GM18499 (cell line): ENCODE data around the gene CLIP1.
"Not testable (repeated sequence)": the region's sequence is repeated elsewhere in the genome, so short reads cannot be mapped to it uniquely, and the experiment has no call there.

Experiments
- ATAC-seq: cut with Tn5 transposase; IDR thresholded peaks from one replicate; pipeline ENCODE4 v1.9.1; 2021; ENCODE audit warnings: moderate number of reproducible peaks; ENCODE audit not compliant: insufficient read depth, unreplicated experiment

Gene CLIP1

DNA sequence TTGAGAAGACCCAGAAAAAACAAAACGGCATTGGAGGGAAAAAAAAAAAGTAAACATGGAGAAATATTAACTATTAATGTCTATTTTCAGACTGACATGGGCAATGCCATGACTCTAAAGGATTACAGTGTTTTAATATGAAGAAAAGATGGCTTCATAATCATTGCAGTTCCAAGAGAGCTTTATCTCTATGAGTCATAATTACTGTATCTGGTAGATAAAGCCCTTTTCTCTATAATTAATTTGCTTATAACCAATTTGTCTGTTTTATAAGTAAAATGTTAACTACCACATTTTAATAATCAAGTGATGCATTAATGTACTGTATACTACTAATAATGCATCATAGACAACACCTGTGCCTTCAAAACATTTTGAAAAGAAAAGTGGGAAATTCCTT, 59.7 kb downstream of the CLIP1 start:
- no peak for ATAC-seq

DNA sequence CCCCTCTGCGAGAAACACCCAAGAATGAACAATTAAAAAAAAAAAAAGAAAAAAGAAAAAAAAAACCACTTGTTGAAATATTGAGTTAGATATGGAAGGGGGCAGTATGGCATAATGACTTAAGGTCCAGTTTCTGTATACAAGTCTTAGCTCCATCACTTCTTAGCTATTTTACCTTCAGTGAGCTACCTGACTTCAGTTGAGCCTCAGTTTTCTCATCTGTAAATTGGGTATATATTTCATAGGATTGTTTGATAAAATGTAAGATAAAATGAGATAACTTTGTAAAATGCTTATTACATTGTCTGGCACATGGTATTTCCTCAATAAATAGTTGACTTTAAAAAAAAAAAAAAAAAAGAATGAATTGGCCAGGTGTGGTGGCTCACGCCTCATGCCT, 64.1 kb downstream of the CLIP1 start:
- not testable (repeated sequence) for ATAC-seq

DNA sequence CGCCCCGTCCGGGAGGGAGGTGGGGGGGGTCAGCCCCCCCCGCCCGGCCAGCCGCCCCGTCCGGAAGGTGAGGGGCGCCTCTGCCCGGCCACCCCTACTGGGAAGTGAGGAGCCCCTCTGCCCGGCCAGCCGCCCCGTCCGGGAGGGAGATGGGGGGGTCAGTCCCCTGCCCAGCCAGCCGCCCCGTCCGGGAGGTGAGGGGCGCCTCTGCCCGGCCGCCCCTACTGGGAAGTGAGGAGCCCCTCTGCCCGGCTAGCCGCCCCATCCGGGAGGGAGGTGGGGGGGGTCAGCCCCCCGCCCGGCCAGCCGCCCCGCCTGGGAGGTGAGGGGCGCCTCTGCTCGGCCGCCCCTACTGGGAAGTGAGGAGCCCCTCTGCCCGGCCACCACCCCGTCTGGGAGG, 64.9 kb downstream of the CLIP1 start:
- not testable (repeated sequence) for ATAC-seq

DNA sequence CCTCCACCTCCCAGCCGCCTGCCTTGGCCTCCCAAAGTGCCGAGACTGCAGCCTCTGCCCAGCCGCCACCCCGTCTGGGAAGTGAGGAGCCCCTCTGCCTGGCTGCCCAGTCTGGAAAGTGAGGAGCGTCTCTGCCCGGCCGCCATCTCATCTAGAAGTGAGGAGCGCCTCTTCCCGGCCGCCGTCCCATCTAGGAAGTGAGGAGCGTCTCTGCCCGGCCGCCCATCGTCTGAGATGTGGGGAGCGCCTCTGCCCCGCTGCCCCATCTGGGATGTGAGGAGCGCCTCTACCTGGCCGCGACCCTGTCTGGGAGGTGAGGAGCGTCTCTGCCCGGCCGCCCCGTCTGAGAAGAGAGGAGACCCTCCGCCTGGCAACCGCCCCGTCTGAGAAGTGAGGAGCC, 65.5 kb downstream of the CLIP1 start:
- not testable (repeated sequence) for ATAC-seq

DNA sequence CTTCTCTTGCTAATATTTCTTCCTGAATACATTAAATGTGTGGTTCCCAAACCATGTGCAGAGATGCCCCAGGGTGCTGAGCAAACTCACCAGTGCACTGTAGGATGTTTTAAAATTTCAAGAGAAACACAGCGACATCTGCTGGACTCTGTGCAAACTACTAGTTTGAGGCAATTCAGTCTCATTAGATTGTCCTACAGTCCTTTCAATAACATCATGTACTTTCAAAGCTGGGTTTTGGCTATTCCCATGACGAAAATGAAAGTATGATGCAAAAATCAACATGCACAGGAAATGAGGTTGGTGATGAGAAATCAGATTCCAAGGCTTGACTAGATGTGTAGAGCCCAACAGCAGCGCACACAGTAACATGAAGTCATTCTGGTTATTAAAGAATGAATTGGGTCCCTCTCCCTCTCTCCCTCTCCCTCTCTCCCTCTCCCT, 66.3 kb downstream of the CLIP1 start:
- ATAC-seq = no peak

DNA sequence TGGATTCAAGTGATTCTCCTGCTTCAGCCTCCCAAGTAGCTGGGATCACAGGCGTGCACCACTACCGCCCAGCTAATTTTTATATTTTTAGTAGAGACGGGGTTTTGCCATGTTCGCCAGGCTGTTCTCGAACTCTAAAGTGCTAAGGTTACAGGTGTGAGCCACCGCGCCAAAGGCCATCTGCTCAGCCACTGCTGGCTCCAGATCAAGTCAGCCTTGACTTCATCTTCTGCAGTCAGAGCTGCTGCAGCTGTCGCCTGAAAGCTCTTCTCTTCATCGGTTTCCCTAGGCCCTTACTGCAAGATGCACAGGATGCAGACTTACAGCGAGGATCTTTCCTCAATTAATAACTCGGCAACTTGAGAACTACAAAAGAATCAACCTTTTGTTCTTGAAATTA, 66.8 kb downstream of the CLIP1 start:
- ATAC-seq = no peak

DNA sequence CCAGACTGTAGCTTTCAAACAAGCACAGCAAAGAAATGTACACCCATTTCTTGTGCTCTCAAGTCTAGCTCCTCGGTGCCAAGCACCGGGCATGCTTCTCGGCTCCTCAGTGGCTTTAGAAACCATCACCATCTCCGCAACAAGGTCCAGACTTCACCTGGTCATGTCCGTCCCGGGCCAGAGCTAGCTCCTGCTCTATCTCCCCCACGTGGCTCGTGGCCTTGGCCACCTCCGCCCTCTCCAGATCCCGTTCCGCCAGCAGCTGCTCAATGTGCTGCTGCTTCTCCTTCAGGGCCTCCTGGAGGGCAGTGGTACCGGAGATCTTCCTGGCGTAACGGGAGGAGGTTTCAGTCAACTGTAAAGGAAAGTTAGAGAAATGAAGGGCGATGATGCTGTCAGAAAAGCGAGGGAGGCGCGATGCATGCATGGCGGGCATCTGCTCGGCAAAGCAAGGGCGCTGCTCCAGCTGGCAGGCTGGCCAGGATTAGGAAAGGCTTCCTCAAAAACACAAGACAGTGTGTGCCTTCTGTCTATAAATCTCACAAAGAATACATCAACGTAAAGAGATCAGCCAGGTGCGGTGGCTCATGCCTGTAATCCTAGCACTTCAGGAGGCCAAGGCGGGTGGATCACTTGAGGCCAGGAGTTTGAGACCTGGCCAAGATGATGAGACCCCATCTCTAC, 67.4 kb downstream of the CLIP1 start:
- ATAC-seq = no peak

DNA sequence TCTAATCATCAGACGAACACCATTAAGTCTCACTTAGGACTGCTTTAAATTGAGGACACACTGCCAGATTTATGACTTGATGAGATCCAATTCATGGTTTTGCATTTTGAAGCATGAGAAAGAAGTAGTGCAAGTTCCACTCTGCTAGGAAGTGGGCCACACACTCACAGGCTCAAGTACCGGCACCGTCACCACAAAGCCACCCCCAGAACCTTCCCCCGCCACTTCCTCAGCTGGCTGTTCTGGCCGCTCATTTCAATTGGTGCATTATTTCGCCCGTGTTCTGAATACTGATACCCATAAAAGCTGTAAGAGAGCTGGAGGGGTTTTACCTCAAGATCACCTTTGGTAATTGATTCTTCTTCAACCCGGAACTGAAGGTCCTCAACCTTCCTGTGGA, 70.1 kb downstream of the CLIP1 start:
- ATAC-seq = no peak

DNA sequence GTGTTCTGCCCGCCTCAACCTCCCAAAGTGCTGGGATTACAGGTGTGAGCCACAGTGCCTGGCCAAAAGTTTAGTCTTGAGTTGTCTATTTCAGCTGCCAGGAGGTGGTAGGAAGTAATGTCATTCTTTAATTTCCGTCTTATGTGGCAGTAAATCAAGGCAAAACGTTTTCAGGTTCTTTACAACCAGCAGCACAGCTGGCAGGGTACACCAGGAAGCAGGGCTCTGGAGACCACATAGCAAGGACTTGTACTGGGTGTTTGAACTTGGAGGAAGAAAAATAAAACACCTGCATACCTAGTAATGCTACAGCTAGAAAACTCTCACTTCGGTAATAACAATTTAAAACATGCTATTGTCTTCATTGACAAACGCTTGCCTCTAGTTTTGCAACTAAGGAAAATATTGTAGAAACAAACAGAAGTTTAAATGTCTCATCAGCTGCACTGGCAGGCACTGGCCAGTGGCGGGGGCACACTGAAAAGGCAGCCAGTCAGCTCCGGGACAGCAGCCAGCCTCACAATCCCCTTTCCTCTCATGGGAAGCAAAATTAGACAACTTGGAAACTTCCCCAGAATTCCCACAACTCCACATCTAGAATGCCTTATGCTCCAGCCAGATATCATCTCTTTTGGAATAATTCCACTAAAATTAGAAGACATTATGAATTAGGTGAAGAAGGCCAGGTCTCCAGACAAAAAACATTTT, 72.2 kb downstream of the CLIP1 start:
- ATAC-seq = no peak

DNA sequence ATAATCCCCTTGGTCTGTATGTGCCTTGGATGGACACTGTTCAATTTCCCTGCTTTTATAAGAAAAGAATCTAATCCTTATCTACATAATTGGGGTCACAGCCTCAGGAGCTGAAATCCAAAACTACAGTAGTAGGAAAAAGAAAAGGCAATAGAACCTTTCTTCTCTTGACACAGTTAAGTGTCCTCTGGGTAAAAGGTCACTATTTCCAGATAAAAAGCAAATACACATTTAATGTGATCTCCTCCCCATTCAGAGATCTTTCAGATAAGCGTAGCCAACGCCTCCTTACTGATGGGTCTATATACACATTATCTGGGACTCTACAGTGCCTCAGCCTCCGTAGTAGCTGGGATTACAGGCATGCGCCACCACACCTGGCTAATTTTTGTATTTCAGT, 73.4 kb downstream of the CLIP1 start:
- no peak for ATAC-seq

DNA sequence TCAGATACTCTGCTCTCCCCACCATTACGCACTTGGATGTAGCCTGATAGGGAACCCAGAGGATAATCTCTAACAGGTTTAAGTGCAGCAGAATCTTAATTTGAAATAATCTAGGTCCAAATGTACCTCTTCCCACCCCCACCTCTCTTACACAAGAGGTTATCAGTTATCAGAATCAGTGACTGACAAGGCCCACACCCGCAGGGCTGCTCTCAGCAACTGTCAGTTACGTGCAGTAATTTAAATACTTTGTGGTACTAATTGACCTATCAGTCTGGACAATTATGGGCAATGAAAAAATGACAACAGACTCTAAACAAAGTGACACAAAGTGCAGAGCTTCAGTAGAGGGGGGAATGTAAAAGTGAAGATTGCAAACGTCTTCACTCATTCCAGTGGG, 74.0 kb downstream of the CLIP1 start:
- ATAC-seq = no peak

DNA sequence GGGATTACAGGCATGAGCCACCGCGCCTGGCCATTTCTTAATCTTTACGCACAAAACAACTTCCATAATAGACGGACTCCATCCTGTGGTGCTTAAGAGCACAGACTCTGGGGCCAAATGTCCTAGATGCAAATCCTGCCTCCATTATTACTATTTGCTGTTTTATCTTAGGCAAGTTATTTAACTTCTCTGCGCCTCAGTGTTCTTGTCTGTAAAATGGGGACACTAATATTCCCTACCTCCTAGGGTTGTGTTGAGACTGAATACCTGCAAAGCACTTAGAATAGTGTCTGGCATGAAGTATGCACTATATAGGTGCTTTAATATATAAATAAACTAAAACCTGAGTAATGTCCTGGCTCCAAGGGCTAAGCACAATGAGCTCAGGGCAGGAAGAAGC, 76.4 kb downstream of the CLIP1 start:
- no peak for ATAC-seq

DNA sequence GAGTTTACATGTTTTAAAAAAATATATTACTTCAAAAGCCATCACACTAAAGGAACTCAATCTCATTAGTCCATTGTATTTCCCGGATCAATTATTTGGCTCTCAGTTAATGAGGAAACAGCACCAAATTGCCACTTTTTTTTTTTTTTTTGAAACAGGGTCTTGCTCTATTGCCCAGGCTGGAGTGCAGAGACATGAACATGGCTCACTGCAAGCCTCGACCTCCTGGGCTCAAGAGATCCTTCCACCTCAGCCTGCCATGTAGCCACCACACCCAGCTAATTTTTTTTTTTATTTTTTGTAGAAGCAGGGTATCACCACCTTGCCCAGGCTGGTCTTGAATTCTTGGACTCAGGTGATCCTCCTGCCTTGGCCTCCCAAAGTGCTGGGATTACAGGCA, 77.4 kb downstream of the CLIP1 start:
- no peak for ATAC-seq

DNA sequence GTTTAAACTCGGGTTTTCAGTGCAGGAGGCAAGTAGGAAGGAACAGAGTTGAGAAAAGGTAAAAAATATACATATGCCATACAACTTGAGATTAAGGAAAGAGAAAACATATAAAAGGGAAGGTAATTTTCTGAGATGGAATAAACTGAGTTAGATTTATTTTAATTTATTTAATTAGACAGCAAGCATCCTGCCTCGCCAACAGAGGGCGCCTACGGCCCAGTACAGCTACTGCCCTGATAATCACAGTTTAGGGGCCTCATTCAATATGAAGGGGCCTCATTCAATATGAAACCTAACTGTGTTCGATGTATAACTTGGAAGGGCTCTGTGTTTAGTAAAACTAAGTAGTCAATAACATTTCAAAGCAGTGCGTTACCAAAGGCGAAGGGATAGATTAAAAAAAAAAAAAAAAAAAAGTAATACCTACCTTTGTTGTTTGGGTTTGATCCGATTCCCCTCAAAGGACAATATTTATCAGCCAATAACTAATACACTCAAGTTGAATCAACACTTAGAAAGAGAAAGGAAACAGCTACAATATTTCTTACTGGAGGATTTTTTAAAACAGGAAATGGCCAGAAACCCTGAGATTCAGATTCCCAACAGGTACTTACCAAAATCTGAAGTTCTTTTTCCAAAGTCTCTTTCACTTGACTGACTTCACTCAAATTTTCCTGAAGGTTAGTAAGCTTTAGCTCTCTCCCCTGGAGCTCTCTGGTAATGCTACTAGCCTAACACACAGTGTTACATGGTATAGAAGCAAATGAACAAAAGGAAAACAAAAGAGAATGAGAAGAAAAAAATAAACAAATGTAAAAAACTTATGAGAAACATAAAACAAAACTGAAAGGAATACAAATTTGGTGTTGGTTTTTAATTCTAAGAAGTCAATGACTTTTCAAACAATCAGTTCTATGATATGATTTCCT, 86.2 kb downstream of the CLIP1 start:
- ATAC-seq = no peak

DNA sequence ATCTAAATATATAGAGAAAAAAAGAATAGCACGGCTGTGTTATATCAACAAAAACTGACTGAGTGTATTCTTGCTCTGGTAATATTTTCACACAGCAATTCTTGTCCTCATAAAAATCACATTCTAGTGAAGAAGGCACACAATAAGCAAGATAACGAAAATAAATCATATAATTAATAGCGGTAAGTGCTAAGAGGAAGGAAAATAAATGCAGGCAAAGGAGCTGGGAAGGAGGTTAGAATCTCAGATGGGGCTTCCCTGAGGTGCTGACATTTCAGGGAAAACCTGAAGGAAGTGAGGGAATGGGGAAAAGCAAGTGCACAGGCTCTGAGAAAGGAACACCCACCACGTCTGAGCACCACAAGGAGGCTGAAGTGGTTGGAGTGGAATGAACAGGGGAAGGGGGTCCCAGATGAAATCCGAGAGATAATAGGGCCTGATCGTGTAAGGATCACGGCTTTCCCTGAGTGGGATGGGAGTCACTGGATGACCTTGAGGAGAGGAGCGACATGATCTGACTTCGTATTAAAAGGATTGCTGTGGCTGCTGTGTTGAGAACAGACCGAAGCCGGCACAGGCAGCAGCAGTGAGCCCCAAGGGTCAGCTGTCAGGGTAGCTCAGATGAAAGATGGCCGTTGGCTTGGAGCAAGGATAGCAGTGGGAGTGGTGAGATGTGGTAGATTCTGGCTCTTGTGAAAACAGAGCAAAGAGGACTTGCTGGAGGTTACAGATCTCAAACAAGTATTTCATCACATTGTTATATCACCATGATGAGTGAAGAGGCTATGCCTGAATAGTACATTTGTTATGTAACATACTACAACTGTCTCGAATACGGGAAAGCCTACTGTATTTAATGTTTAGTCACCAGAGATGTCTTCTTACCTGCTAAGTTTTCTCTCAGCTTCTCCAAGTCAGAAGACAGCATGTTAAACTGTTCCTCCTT, 89.1 kb downstream of the CLIP1 start:
- no peak for ATAC-seq

DNA sequence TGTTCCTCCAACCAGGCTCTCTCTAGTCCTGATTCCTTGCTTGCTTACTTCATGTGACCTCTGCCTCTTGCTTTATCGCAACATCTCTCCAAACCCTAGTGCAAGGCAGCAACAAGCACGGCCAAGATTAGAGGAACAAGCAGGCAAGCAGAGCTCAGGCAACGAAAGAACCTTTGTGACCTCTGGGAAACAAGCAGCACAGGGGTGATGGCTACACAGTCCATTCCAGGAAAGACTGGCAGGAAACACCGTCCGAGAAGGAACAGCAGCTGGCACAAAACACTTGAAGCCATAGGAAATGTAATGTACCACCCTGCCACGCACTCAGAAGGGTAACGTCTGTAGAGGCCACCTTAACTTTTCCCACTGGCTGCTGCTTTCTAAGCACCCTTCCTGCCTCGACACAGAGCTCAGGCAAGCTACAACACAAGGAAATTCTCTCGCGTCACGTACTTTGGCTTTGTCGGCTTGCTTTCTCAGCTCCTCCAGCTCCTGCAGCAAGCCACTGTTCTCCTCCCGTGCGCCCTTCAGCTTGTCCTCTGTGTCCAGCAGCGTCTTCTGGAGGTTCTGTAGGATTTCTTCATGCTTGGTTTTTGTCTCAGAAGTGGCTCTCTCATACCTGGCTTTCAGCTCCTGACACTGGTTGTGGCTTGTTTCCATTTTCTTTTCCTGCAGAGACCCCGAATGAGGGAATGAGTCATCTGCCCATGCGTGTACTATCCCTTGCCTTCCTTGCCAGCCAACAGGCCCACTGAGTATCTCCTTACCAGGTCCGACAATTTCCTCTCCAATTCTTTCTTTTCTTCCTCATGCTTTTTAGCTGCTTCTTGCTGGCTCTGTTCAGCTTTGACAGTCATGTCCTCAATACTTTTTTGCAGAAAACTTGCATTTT, 94.7 kb downstream of the CLIP1 start:
- no peak for ATAC-seq

DNA sequence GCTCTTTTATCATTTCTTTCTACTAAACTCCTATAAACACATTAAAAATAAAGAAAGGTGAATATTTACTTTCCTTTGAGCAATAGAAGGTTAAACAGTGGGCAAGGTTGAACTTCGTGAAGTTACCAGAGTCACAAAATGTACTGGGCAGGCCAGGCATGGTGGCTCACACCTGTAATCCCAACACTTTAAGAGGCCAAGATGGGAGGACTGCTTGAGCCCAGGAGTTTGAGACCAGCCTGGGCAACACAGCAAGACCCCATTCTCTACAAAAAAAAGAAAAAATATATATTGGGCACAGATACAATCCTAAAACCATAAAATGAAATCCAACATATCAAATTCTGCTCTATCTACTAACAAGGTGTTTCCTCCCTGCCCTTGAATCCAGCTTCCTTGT, 95.5 kb downstream of the CLIP1 start:
- no peak for ATAC-seq

DNA sequence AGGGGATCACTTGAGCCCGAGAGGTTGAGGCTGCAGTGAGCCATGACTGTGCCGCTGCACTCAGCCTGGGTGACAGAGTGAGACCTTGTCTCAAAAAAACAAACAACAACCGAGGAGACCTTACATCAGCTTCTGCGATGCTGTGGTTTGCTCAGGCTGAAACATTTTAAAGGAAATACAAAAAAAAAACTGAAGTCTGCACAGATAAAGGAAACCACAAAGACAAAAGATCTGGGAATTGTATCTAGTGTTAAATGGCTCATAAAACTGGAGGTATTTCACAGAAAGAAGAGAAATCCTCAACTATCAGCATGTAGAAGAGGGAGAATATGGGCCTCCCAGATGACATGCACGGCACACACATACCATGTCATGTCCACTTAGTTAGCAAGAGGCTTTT, 95.9 kb downstream of the CLIP1 start:
- no peak for ATAC-seq
